Endodermal cell (in vitro differentiated cells): ENCODE results near the gene PRSS12. TPM values are rescaled to one million over a fixed set of nuclear protein-coding genes. Genes with fewer than 3 reads are reported as not detected.

Experiments
- DNase-seq: peaks from one replicate; pipeline ENCODE4 v3.0.0-alpha.2; 2017
- H3K27ac ChIP-seq: 2 replicates; pipeline ENCODE4 v1.5.1; 2013; ENCODE audit warnings: mild to moderate bottlenecking, low read depth, low read length, moderate library complexity
- H3K27me3 ChIP-seq: 2 replicates; pipeline ENCODE4 v1.6.1; 2013; ENCODE audit warnings: mild to moderate bottlenecking, low read length, moderate library complexity; ENCODE audit not compliant: insufficient read depth, control insufficient read depth, poor library complexity, severe bottlenecking
- H3K36me3 ChIP-seq: 2 replicates; pipeline ENCODE4 v1.7.0; 2013; ENCODE audit warnings: mild to moderate bottlenecking, low read length, moderate library complexity; ENCODE audit not compliant: control insufficient read depth, insufficient read depth
- H3K4me1 ChIP-seq: one replicate; pipeline ENCODE4 v1.7.0; 2013; ENCODE audit warnings: low read length; ENCODE audit not compliant: control insufficient read depth, insufficient read depth
- H3K4me3 ChIP-seq: 2 replicates; pipeline ENCODE4 v1.5.1; 2013; ENCODE audit warnings: mild to moderate bottlenecking, low read length, moderate library complexity
- H3K9ac ChIP-seq: 2 replicates; pipeline ENCODE4 v1.6.1; 2013; ENCODE audit warnings: mild to moderate bottlenecking, low read length, moderate library complexity; ENCODE audit not compliant: poor library complexity, severe bottlenecking; ENCODE audit errors: extremely low read depth
- H3K9me3 ChIP-seq: 2 replicates; pipeline ENCODE4 v1.6.1; 2013; ENCODE audit warnings: mild to moderate bottlenecking, low read length, moderate library complexity; ENCODE audit not compliant: control insufficient read depth
- H3K27ac Mint-ChIP-seq: 2 replicates; pipeline ENCODE4 v1.8.0; 2020; ENCODE audit warnings: mixed read lengths
- H3K27me3 Mint-ChIP-seq: 2 replicates; pipeline ENCODE4 v1.8.0; 2021; ENCODE audit warnings: mild to moderate bottlenecking, mixed read lengths; ENCODE audit not compliant: insufficient read depth
- H3K36me3 Mint-ChIP-seq: 2 replicates; pipeline ENCODE4 v1.8.0; 2020; ENCODE audit warnings: low read depth, mixed read lengths
- H3K4me1 Mint-ChIP-seq: 2 replicates; pipeline ENCODE4 v1.8.0; 2020; ENCODE audit warnings: mixed read lengths
- H3K4me3 Mint-ChIP-seq: 2 replicates; pipeline ENCODE4 v1.8.0; 2020; ENCODE audit warnings: mild to moderate bottlenecking, moderate library complexity, mixed read lengths
- H3K9me3 Mint-ChIP-seq: 2 replicates; pipeline ENCODE4 v1.8.0; 2020; ENCODE audit warnings: mild to moderate bottlenecking, mixed read lengths
- CTCF ChIP-seq: fragments of 200-600 bp; sonication (generic); conservative IDR thresholded peaks from 2 replicates; pipeline ENCODE4 v1.5.0; 2021; ENCODE audit warnings: antibody characterized with exemption, mild to moderate bottlenecking
- WGBS, 2 experiments: methylation state at CpG; one replicate each; pipeline versions ENCODE4 v1.1.5 to v1.1.7; 2013; ENCODE audit warnings: missing lambda C conversion rate in 2 of 2, mixed read lengths in 1 of 2; ENCODE audit not compliant: insufficient coverage in 1 of 2, insufficient read length in 1 of 2; 5-methylcytosine and 5-hydroxymethylcytosine counted together
- total RNA-seq, 2 donors: library from RNA; stranded (reverse); fragmentation: NEBNext Ultra II Directional in 1 of 2; extraction: Animal tissue kit (Norgen Biotek cat#: 25700) in 1 of 2; gene quantifications; 2 replicates in 1 of 2; 3 replicates in 1 of 2; pipeline ENCODE4 v1.2.1, GENCODE V29; 2021

The PRSS12 gene
- total RNA-seq, 2 donors from 2014 or later, result 4.1 to 5.3 TPM

GRCh38 chr4:118343501-118343900 is 9.3 kb downstream of the PRSS12 start:
- Mint-ChIP-seq H3K27me3 (peaks cover 2% of the 10 kb centered on the region), H3K4me1 (peaks cover 35% of the 10 kb centered on the region), H3K36me3 (no peaks in the 10 kb centered on the region), H3K9me3 (no peaks in the 10 kb centered on the region), H3K4me3 (no peak overlapping the region), H3K27ac (no peak overlapping the region)
- Histone ChIP-seq H3K27ac (no peak overlapping the region), H3K4me1 (peaks cover 10% of the 10 kb centered on the region), H3K36me3 (no peaks in the 10 kb centered on the region), H3K27me3 (no peaks in the 10 kb centered on the region), H3K4me3 (no peak overlapping the region), H3K9me3 (no peaks in the 10 kb centered on the region), H3K9ac (no peak overlapping the region)
- 95 to 100% methylated on average over 2 to 3 of the region's 3 CpGs for WGBS, 2 experiments
- DNase-seq, result no peak
- TF ChIP-seq CTCF, result no peak

- no peaks in the 10 kb centered on the region for H3K36me3 Mint-ChIP-seq
- no peaks in the 10 kb centered on the region for H3K27me3 Mint-ChIP-seq
- H3K27me3 ChIP-seq, result no peaks in the 10 kb centered on the region
- no peaks in the 10 kb centered on the region for H3K9me3 Mint-ChIP-seq
- H3K27ac Mint-ChIP-seq, result no peak overlapping the region
- no peak for TF ChIP-seq CTCF
- WGBS, 2 experiments, result 63 to 76% methylated on average over 1 to 2 of the region's 2 CpGs
- no peaks in the 10 kb centered on the region for H3K9me3 ChIP-seq
- no peak overlapping the region for H3K27ac ChIP-seq
- no peak for DNase-seq
- H3K4me1 ChIP-seq, result no peaks in the 10 kb centered on the region
- H3K36me3 ChIP-seq, result no peaks in the 10 kb centered on the region
- no peak overlapping the region for H3K9ac ChIP-seq
- no peak overlapping the region for H3K4me3 Mint-ChIP-seq
- peaks cover 14% of the 10 kb centered on the region for H3K4me1 Mint-ChIP-seq
- H3K4me3 ChIP-seq, result no peak overlapping the region
Observed at GRCh38 chr4:118340109-118340508, 12.7 kb downstream of the PRSS12 start.

GRCh38 chr4:118338981-118339765 is 13.6 kb downstream of the PRSS12 start:
- no peaks in the 10 kb centered on the region for H3K36me3 Mint-ChIP-seq
- no peak overlapping the region for H3K27ac Mint-ChIP-seq
- Histone ChIP-seq H3K27ac (no peak overlapping the region), H3K36me3 (no peaks in the 10 kb centered on the region), H3K4me3 (no peak overlapping the region), H3K9me3 (no peaks in the 10 kb centered on the region), H3K27me3 (no peaks in the 10 kb centered on the region), H3K4me1 (no peaks in the 10 kb centered on the region), H3K9ac (no peak overlapping the region)
- H3K4me3 Mint-ChIP-seq, result no peak overlapping the region
- H3K9me3 Mint-ChIP-seq, result no peaks in the 10 kb centered on the region
- TF ChIP-seq CTCF, result no peak
- DNase-seq, result no peak
- no peaks in the 10 kb centered on the region for H3K27me3 Mint-ChIP-seq
- 80 to 100% methylated on average over 1 of the region's 1 CpG for WGBS, 2 experiments
- H3K4me1 Mint-ChIP-seq, result peaks cover 10% of the 10 kb centered on the region
